ENCODE measurements around the gene OOSP4A. TPM values are rescaled to one million over a fixed set of nuclear protein-coding genes. Genes with fewer than 3 reads are reported as not detected.

OOSP4A gene
- total RNA-seq: not detected in 2 replicates

GRCh38 chr11:59963733-59964132, at the start of gene OOSP4A:
Gene OOSP4A (plus strand): TSS chr11:59964033. CDS start chr11:59964033, 0 bp downstream.
- no peak for DNase-seq (ENCODE audit: low read depth in 2 of 2)

- no peak for DNase-seq (ENCODE audit: low read depth in 2 of 2)
Measured at GRCh38 chr11:59918480-59918879, 45.4 kb upstream of the OOSP4A start.

- peak; percentile 65 to 71 for DNase-seq (ENCODE audit: low read depth in 2 of 2)
Measured at GRCh38 chr11:59918987-59919589, 44.7 kb upstream of the OOSP4A start.

- DNase-seq (ENCODE audit: low read depth in 2 of 2): peak in 1 of 2 donors; percentile 12
Measured at GRCh38 chr11:59923813-59924212, 40.0 kb upstream of the OOSP4A start.

GRCh38 chr11:59931688-59932087, 32.1 kb upstream of the OOSP4A start:
- no peak for DNase-seq (ENCODE audit: low read depth in 2 of 2)

GRCh38 chr11:59938132-59938531, 25.7 kb upstream of the OOSP4A start, which contains the start of gene OOSP1:
Gene OOSP1 (plus strand): TSS chr11:59938432. CDS start chr11:59938455, 23 bp downstream.
- no peak for DNase-seq (ENCODE audit: low read depth in 2 of 2)

- no peak for DNase-seq (ENCODE audit: low read depth in 2 of 2)
Measured at GRCh38 chr11:59938718-59939117, 25.1 kb upstream of the OOSP4A start.

GRCh38 chr11:59939482-59939881, 24.4 kb upstream of the OOSP4A start:
- DNase-seq (ENCODE audit: low read depth in 2 of 2): no peak

GRCh38 chr11:59941091-59941490, 22.7 kb upstream of the OOSP4A start:
- no peak for DNase-seq (ENCODE audit: low read depth in 2 of 2)

- no peak for DNase-seq (ENCODE audit: low read depth in 2 of 2)
Measured at GRCh38 chr11:59943997-59944714, 19.7 kb upstream of the OOSP4A start.

- DNase-seq (ENCODE audit: low read depth in 2 of 2): no peak
Measured at GRCh38 chr11:59944720-59945119, 19.1 kb upstream of the OOSP4A start.

- no peak for DNase-seq (ENCODE audit: low read depth in 2 of 2)
Measured at GRCh38 chr11:59953463-59954218, 10.2 kb upstream of the OOSP4A start.

GRCh38 chr11:59954219-59954847, 9.5 kb upstream of the OOSP4A start:
- no peak for DNase-seq (ENCODE audit: low read depth in 2 of 2)

GRCh38 chr11:59957094-59957493, 6.7 kb upstream of the OOSP4A start:
- no peak for DNase-seq (ENCODE audit: low read depth in 2 of 2)

- DNase-seq (ENCODE audit: low read depth in 2 of 2): no peak
Measured at GRCh38 chr11:59960502-59961381, 3.1 kb upstream of the OOSP4A start.

- no peak for DNase-seq (ENCODE audit: low read depth in 2 of 2)
Measured at GRCh38 chr11:59962107-59962482, 1.7 kb upstream of the OOSP4A start.

GRCh38 chr11:59965424-59965823, 1.6 kb downstream of the OOSP4A start:
- DNase-seq (ENCODE audit: low read depth in 2 of 2): no peak

- no peak for DNase-seq (ENCODE audit: low read depth in 2 of 2)
Measured at GRCh38 chr11:59966201-59966600, 2.4 kb downstream of the OOSP4A start.

GRCh38 chr11:59967677-59968394, 4.0 kb downstream of the OOSP4A start:
- no peak for DNase-seq (ENCODE audit: low read depth in 2 of 2)

GRCh38 chr11:59968395-59968783, 4.6 kb downstream of the OOSP4A start:
- DNase-seq (ENCODE audit: low read depth in 2 of 2): no peak

Measured in dermis microvascular lymphatic vessel endothelial cell (primary cell).